CD4-positive, alpha-beta T cell (primary cell): ENCODE measurements around the gene TNFRSF6B. TPM values are rescaled to one million over a fixed set of nuclear protein-coding genes. Genes with fewer than 3 reads are reported as not detected.
"Not testable (repeated sequence)": the region's sequence is repeated elsewhere in the genome, so short reads cannot be mapped to it uniquely, and the experiment has no call there.

Experiments
- ATAC-seq: fragments of 200-7000 bp; cut with Tn5 transposase; one replicate; pipeline ENCODE4 v1.10.0; 2022; ENCODE audit warnings: mild to moderate bottlenecking; ENCODE audit not compliant: poor library complexity
- CTCF ChIA-PET: fragments of 350-600 bp; sonication (Branson Sonifier 250); formaldehyde crosslinking; loops from one replicate; lab custom pipeline; 2021; ENCODE audit warnings: antibody characterized with exemption, inconsistent platforms; lab: Charles Lee
- POLR2A ChIA-PET: fragments of 350-600 bp; sonication (Branson Sonifier 250); formaldehyde crosslinking; loops from one replicate; lab custom pipeline; 2021; ENCODE audit warnings: antibody characterized with exemption, inconsistent platforms; lab: Charles Lee
- DNase-seq, 14 experiments: peaks; one replicate each; pipeline ENCODE4 v3.0.0-alpha.2; 2013 to 2020; ENCODE audit warnings: mixed read lengths in 2 of 14
- H3K27ac ChIP-seq, 2 donors: one replicate each; pipeline versions ENCODE4 v1.5.1 to v1.7.0; 2013; ENCODE audit warnings: low read length in 2 of 2, low read depth in 1 of 2, mild to moderate bottlenecking in 1 of 2
- H3K27me3 ChIP-seq, 2 experiments: 1 replicate in 1 of 2; 2 replicates in 1 of 2; pipeline versions ENCODE4 v1.6.1 to v1.7.0; 2013; ENCODE audit warnings: low read length in 2 of 2, control low read depth in 1 of 2, mild to moderate bottlenecking in 1 of 2, moderate library complexity in 1 of 2; ENCODE audit not compliant: insufficient read depth in 2 of 2, control insufficient read depth in 1 of 2
- H3K36me3 ChIP-seq: one replicate; pipeline ENCODE4 v1.6.1; 2013; ENCODE audit warnings: low read length, control low read depth; ENCODE audit not compliant: insufficient read depth
- H3K4me1 ChIP-seq: one replicate; pipeline ENCODE4 v1.6.1; 2013; ENCODE audit warnings: low read length, control low read depth; ENCODE audit not compliant: insufficient read depth
- H3K4me3 ChIP-seq: one replicate; pipeline ENCODE4 v1.5.1; 2013; ENCODE audit warnings: mild to moderate bottlenecking, low read length, moderate library complexity
- H3K9me3 ChIP-seq, 2 experiments: 1 replicate in 1 of 2; 2 replicates in 1 of 2; pipeline versions ENCODE4 v1.6.1 to v1.7.0; 2013; ENCODE audit warnings: low read length in 2 of 2, mild to moderate bottlenecking in 2 of 2, control low read depth in 1 of 2, moderate library complexity in 1 of 2; ENCODE audit not compliant: control insufficient read depth in 1 of 2, insufficient read depth in 1 of 2
- H3K27ac Mint-ChIP-seq: one replicate; pipeline ENCODE4 v1.8.0; 2020; ENCODE audit warnings: mixed read lengths
- H3K27me3 Mint-ChIP-seq: one replicate; pipeline ENCODE4 v1.8.0; 2021; ENCODE audit warnings: mixed read lengths
- H3K36me3 Mint-ChIP-seq: one replicate; pipeline ENCODE4 v1.8.0; 2021; ENCODE audit warnings: low read depth, mixed read lengths
- H3K4me1 Mint-ChIP-seq: one replicate; pipeline ENCODE4 v1.8.0; 2021; ENCODE audit warnings: low read depth, mixed read lengths
- H3K4me3 Mint-ChIP-seq: one replicate; pipeline ENCODE4 v1.8.0; 2020; ENCODE audit warnings: mild to moderate bottlenecking, mixed read lengths
- H3K9me3 Mint-ChIP-seq: one replicate; pipeline ENCODE4 v1.8.0; 2020; ENCODE audit warnings: mixed read lengths
- CTCF ChIP-seq: fragments of 200-600 bp; IDR thresholded peaks from one replicate; pipeline ENCODE4 v1.8.0; 2022; ENCODE audit warnings: antibody characterized with exemption, mild to moderate bottlenecking
- intact Hi-C, 2 experiments: fragments of 100-400 bp; cut with DNase I in 1 of 2; cut with micrococcal nuclease in 1 of 2; formaldehyde crosslinking; loops; one replicate each; pipeline versions ENCODE4 v1.15.1 to v1.9.0; 2023 to 2025; cut with DNase I, micrococcal nuclease
- total RNA-seq, 174 experiments: library from RNA in 2 of 174; stranded (reverse) in 2 of 174; gene quantifications; one replicate each; pipeline ENCODE4 v1.2.3 and lab custom pipeline; 2021 to 2026

TNFRSF6B gene
- total RNA-seq, 2 experiments from 2014 or later: 2.5 to 2.6 TPM

GRCh38 chr20:63658749-63659187, 37.7 kb upstream of the TNFRSF6B start:
- H3K36me3 ChIP-seq: peaks cover 19% of the 10 kb centered on the region
- ATAC-seq (peak; percentile 11), DNase-seq (no peak)
- Mint-ChIP-seq H3K27me3 (no peaks in the 10 kb centered on the region), H3K36me3 (peaks cover 21% of the 10 kb centered on the region), H3K4me1 (peaks cover 38% of the 10 kb centered on the region), H3K4me3 (peak overlapping the region; percentile 98), H3K27ac (peak overlapping the region; percentile 96), H3K9me3 (no peaks in the 10 kb centered on the region)
- intact Hi-C loops: loop anchor here (1.0 to 10.0 kb wide), 11 partner anchors 16 to 599 kb away; partner anchors contain the start of genes ARFRP1 (in 2 of the 2), ABHD16B (in 1 of the 2), LIME1 (in 1 of the 2) and PCMTD2 (in 1 of the 2)
- no peaks in the 10 kb centered on the region for H3K9me3 ChIP-seq
- H3K27ac ChIP-seq: peak overlapping the region in 1 of 2 donors; percentile 87
- no peaks in the 10 kb centered on the region for H3K27me3 ChIP-seq
- CTCF ChIA-PET: interaction anchor here (0.6 to 1.8 kb wide), 8 partner anchors 17 to 379 kb away, joined by 3 to 7 read pairs (median 4); no protein-coding TSS in a partner anchor
- peaks cover 43% of the 10 kb centered on the region for H3K4me1 ChIP-seq
- TF ChIP-seq CTCF: no peak
- POLR2A ChIA-PET: interaction anchor here (0.7 to 1.8 kb wide), 23 partner anchors 10 to 1007 kb away, joined by 3 to 32 read pairs (median 4); partner anchors contain the start of genes ARFRP1, GMEB2, HELZ2 and LIME1
- peak overlapping the region; percentile 76 for H3K4me3 ChIP-seq

- no peaks in the 10 kb centered on the region for H3K9me3 Mint-ChIP-seq
- H3K27ac ChIP-seq: no peak overlapping the region
- H3K4me3 ChIP-seq: no peak overlapping the region
- POLR2A ChIA-PET: no interaction called here
- no peak overlapping the region for H3K27ac Mint-ChIP-seq
- peaks cover 32% of the 10 kb centered on the region for H3K4me1 Mint-ChIP-seq
- H3K36me3 Mint-ChIP-seq: peaks cover 18% of the 10 kb centered on the region
- CTCF ChIA-PET: no interaction called here
- peaks cover 37% of the 10 kb centered on the region for H3K4me1 ChIP-seq
- H3K4me3 Mint-ChIP-seq: peak overlapping the region; percentile 98
- intact Hi-C loops: loop anchor here (2.0 to 10.0 kb wide), 7 partner anchors 17 to 598 kb away; partner anchors contain the start of genes ABHD16B (in 1 of the 2), ARFRP1 (in 1 of the 2), LIME1 (in 1 of the 2) and PCMTD2 (in 1 of the 2)
- H3K9me3 ChIP-seq: no peaks in the 10 kb centered on the region
- no peaks in the 10 kb centered on the region for H3K27me3 Mint-ChIP-seq
- no peak for ATAC-seq
- peaks cover 25% of the 10 kb centered on the region for H3K36me3 ChIP-seq
- no peaks in the 10 kb centered on the region for H3K27me3 ChIP-seq
- TF ChIP-seq CTCF: no peak
- no peak for DNase-seq
Measured at GRCh38 chr20:63659370-63659769, 37.1 kb upstream of the TNFRSF6B start.

- CTCF ChIA-PET, H3K27me3 ChIP-seq, H3K9me3 Mint-ChIP-seq, H3K4me3 ChIP-seq, ATAC-seq, H3K27ac Mint-ChIP-seq, intact Hi-C loops, H3K27ac ChIP-seq, POLR2A ChIA-PET, H3K9me3 ChIP-seq, H3K27me3 Mint-ChIP-seq, DNase-seq: not testable (repeated sequence)
- H3K36me3 ChIP-seq: peaks cover 25% of the 10 kb centered on the region
- Mint-ChIP-seq H3K4me3 (peak overlapping the region; percentile 98), H3K36me3 (peaks cover 18% of the 10 kb centered on the region), H3K4me1 (peaks cover 26% of the 10 kb centered on the region)
- H3K4me1 ChIP-seq: peaks cover 29% of the 10 kb centered on the region
Measured at GRCh38 chr20:63660174-63660573, 36.3 kb upstream of the TNFRSF6B start.
